GM13976 (cell line): ENCODE measurements around the gene CCDC106.

ENCODE experiments used
- DNase-seq: peaks from one replicate; pipeline ENCODE4 v3.0.0; 2012; ENCODE audit warnings: low spot score
- CTCF ChIP-seq: IDR thresholded peaks from 2 replicates; pipeline ENCODE4 v1.5.1; 2012; ENCODE audit warnings: borderline replicate concordance, mild to moderate bottlenecking; ENCODE audit not compliant: insufficient read depth; ENCODE audit errors: extremely low read depth, missing control alignments, control extremely low read depth
- in situ Hi-C: fragments of 300-500 bp; cut with MboI; formaldehyde crosslinking; loops from one replicate; pipeline ENCODE4 v1.12.0; 2022; ENCODE audit warnings: low sequenced_read_pairs, mixed read lengths, inconsistent platforms; ENCODE audit not compliant: unreplicated experiment

The CCDC106 gene

GRCh38 chr19:55644842-55645511, 3.0 kb upstream of the CCDC106 start:
- in situ Hi-C loops: no loop called here
- no peak for TF ChIP-seq CTCF
- DNase-seq: no peak

GRCh38 chr19:55645512-55645881, 2.5 kb upstream of the CCDC106 start:
- in situ Hi-C loops: no loop called here
- no peak for DNase-seq
- no peak for TF ChIP-seq CTCF

- DNase-seq: no peak
- in situ Hi-C loops: no loop called here
- no peak for TF ChIP-seq CTCF
These were observed 902 bp upstream of the CCDC106 start for GRCh38 chr19:55646889-55647731.

- in situ Hi-C loops: no loop called here
- TF ChIP-seq CTCF: no peak
- no peak for DNase-seq
These were observed 714 bp downstream of the CCDC106 start for GRCh38 chr19:55648585-55649267.

DNA sequence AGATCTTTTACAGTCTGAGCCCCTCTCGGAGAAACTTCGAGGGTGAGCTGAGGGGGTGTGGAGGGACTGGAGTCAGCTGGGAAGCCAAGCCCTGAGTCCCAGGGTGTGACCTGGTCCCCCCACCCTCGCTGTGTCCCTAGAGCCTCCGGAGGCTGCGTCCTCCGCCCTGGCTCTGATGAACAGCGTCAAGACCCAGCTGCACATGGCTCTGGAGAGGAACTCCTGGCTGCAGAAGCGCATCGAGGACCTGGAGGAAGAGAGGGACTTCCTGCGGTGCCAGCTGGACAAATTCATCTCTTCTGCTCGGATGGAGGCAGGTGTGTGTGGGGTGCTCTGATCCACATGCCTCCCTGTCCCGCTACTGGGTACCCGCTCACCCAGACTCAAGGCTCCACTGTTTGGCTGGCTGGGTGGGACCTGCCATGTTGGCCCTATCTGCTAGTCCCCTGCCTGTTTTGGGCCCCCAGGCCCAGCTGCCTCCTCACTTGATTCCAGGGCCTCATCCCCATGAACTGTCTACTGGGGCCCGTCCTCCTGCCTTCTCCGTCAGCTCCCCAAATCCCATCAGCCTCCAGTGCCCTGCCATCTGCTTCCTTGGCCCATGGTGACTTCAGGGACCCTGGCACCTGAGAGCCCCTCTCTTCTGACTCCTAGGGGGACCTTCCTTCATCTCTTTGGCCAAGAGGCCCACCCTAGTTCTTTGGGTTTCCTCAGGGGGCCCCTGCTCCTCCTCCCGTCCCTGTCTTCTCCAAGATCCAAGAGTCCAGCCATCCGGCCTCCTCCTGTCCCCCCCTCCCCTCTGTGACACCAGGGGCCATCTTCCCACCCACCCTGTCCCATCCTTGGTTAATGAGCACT, 1.5 kb downstream of the CCDC106 start:
- in situ Hi-C loops: no loop called here
- DNase-seq: no peak
- no peak for TF ChIP-seq CTCF

- peak; percentile 64 for DNase-seq
- in situ Hi-C loops: no loop called here
- no peak for TF ChIP-seq CTCF
These were observed 2.1 kb downstream of the CCDC106 start for GRCh38 chr19:55650126-55650557.
